HG02870 (cell line): Measurements from ENCODE around the gene MACROH2A1.

Experiments
- ATAC-seq: cut with Tn5 transposase; IDR thresholded peaks from one replicate; pipeline ENCODE4 v1.9.1; 2021; ENCODE audit warnings: mild to moderate bottlenecking, moderate library complexity; ENCODE audit not compliant: unreplicated experiment

Gene MACROH2A1

DNA sequence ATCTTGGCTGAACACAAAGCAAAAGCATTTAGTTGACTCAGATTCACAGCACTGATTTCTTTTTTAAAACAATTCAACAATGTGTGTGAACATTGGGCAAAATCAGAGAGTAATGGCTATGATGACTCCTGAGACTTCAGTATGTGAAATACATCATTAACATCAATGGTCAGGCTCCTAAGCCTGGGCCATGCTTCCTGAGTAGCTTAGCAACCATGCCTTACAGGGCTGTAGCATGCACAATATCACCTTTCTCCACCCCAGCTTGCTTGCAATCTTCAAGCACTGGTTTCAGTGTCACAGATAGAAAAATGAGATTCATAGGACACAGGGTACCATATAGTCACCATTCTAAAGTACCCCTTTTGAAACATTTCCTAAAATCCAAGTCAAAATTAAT lies 41.3 kb downstream of the MACROH2A1 start:
- no peak for ATAC-seq

DNA sequence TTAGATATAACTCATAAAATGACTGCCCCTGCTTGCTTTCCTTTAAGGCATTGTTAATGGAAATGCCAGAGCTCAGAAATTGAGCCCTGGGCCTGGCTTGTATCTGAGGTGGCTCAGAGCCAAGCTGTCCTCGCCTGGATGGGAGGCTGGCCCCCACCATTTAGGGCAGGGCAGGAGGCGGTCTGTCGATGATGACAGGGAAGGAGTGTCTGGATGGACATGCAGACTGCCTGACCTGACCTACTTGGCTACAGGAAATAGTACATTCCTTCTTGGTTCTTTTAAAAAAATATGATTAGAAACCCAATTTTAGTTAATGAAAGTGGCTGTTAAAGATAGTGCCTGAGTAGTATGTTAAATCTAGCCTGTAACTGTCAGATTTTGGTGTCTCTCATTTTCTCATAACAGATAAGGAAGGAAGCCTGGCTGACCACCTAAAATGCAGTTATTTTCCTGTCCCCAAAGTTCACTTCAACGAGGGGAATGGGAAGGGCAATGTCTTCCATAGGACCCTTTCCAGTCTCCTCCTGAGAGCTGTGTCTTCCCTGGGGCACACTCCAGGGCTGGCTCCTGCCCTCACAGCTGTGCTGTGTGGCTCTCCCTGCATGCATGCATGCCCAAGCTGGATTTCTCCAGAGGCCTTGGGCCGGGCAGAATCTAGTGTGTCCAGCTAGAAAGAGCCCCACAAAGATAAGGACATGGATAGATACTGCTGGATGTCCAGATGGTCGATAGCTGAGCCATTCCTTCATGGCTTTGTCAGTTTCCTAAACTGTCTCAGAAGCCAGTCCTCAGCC lies 42.3 kb downstream of the MACROH2A1 start:
- no peak for ATAC-seq

DNA sequence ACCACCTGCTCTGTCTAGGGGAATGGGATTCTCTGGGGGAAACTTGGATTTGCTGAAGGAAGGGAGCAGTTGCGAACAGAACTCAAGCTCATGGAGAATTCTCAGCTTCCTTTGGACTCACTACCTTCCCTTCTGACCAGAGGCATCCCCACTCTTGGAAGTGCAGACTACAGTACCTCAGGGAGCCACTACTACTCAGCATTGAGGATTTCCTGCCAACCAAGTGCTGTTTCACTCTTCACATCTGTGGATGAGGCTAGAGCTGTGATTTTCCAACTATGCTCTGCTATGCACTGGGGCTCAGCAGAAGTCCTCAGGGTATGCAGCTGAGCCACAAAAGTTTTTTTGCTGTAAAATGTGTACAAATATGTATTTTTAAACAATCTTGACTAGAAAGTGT lies 43.9 kb downstream of the MACROH2A1 start:
- no peak for ATAC-seq

DNA sequence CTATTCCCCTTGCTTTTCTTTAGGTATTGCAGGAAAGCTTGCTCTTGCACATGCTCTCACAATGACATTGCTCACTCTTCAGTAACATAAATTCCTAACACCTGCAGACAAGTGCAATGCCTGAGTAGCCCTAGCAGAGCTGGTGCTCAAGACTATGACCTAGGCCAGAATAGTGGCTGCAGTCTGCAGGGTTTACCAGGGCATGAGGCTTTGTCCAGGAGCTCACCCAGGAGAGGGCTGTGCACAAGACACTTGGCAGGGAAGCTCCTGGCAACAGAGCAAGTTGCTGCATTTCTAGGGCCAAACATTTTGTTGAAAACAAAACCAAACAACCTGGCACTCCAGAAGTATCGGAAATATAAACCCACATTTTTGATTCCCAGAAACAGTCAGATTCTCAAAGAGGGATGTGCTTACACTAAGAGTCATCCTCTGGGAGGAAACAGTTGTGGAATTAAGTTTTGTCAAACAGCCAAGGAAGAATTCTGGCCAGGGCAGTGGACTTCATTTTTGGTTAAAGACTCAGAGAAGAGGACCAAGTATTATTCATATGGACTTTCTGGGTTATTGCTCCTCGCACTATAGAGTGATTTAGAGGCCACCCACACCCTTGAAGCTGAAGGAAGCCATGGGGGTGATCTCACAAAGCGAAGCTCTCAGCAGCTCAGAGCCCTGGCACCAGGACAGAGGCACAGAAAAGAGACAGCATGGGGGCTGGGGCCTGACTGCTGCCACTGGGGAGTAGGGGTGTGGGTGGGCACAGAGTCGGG lies 44.9 kb downstream of the MACROH2A1 start:
- no peak for ATAC-seq

DNA sequence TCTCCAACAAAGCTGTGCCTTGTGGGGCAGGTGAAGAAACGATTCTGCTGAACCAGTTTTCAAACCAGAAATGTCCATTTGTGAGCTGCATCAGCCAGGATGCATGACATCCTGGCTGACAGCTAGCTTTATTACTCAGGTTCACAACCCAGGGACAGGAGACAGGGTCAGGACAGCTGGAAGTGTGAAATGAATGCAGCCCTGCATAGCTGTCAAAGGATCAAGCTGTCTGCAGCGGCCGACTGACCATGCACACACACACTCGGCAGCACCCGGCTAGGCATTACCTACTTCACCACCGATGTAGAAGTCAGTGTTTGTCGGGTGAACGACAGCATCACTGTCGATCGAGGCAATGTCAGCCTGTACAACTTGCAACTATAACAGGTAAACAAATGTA lies 48.5 kb downstream of the MACROH2A1 start:
- no peak for ATAC-seq

DNA sequence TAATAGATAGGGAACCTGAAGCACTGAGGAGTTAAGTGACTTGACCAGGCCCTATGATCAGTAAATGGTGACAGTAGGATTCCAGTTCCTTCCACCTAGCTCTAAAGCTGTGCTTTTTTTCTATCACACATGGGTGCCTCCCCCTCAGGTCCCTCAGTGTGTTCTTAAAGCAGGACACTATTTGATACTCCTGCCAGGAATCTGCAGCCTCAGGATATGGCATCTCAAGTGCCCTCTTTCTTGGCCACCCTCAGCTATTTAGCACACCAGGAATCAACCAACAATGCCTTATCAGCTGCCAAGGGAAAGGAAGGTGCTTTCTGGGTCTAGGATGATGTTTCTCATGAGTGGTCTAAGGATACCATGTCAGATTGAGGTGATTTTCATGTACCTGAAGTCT lies 49.1 kb downstream of the MACROH2A1 start:
- ATAC-seq, result no peak

DNA sequence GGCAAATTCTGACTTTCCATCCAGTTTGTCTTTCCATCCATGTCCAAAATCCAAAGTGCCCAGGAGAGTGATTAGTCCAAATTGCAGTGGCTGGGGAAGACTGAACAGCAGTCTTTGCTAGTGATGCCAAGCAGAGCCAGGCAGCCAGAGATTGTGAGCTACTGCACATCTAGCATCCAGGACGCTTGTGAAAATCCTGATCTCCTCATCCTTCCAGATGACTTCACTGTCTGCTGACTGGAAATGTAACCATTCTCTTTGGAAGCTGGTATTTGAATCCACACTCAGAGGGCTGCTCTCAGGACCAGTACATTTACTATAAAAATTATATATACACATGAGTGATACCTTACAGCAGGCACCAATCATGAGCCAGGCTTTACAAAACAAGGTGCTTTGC lies 49.6 kb downstream of the MACROH2A1 start:
- ATAC-seq, result no peak

DNA sequence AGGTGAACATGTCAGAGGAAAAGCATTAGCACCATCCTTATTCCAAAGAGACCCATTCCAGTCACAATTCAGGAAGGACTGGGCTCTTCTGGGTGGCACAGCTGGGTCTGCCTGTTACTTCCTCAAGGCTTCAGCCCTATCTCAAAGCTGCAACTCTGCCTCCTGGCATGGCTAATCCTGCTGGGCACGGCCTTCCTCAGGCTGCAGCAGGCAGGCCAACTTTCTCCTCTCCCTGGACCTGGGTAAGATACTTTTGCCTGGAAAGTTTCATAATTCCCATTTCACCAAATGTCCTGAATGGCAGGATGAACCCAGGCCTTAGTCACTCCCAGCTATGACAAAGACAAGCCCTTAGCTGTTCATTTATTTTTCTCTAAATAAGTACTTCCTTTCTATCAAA lies 50.1 kb downstream of the MACROH2A1 start:
- ATAC-seq, result no peak

DNA sequence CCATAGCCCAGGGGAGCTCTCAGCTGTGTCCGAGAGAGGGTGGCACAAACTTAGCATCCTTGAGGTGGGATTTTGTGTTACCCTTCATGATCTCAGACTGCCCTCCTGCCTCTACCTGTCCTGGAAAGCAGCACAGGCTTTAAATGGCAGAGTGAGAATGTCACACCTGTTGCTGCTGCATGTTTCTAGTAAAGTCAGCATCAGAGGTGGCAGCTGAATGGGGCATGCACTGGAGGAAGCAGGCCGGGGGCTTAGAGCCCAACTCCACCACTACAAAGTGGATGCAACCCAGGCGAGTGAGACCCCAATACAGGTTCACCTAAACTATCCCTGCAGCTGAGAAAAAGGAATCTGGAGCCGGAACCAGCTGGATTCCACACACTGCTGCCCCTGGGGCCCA lies 51.6 kb downstream of the MACROH2A1 start:
- no peak for ATAC-seq

DNA sequence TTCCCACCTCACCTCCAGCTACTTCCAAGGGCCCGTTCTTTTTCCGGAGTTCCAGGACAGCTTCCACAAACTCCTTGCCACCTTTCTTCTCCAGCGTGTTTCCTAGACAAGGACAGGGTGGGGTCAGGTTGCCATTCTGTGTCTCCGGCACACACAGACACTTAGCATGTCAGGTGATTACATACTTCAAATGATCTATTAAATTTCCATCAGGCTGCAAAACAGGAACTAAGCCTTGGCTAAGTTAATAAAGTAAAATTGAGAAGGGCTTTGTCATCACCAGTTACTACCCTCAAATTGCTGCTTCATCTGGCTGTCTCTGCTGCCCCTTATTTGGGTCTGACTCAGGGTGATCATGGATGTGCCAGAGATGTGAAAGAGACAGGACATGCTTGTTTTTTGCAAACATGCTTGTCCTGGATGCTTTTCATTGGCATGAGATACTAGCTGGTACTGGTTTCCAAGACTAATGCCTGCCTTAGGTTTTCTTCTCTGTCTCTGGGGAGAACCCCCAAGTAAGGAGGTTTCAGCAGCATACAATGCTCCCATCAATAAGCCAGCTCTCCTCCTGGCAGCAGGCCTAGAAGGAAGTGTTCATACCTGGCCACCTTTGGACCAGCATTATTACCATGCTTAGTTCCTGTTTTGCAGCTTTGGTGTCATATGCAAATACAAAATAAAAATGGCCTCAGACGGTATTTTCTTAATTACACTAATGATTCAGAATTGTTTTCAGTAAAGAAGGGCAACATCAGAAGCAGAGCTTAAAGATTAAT lies 52.9 kb downstream of the MACROH2A1 start:
- no peak for ATAC-seq

DNA sequence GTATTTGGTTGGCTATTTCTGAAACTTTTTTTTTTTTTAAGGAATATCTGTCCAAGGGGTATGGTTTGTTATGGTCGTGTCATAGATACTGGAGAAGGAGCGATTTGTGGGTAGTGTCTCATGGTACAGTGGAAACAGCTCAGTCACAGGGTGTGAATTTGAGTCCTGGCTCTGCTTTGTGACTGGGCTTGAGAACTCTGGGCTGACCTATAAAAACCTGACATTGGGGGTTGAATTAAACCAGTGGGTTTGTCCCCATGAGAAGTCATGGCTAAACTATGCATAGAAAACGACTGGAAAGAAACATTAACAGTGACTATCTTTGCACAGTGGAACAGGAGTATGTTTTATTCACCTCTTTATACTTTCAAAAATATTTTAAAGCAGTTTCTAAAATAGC lies 54.7 kb downstream of the MACROH2A1 start:
- ATAC-seq, result no peak

DNA sequence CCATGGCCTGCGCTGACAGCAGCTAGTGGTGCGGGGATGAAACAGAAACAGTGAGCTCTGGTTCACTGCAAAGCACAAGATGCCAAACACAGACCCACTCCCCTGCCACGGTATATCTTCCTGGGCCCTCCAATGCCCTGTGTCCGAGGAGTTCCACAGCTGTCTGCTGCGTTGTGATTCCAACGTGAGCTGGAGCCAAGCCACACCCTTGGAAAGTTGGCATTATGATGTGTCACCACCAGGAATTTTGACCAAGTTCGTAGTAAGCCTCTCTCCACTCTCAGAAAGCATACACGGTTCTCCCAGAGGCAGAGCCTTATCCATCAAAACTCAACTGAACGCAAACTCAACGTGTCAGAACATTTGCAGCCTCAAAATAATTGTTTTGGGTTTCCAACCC lies 55.6 kb downstream of the MACROH2A1 start:
- no peak for ATAC-seq

DNA sequence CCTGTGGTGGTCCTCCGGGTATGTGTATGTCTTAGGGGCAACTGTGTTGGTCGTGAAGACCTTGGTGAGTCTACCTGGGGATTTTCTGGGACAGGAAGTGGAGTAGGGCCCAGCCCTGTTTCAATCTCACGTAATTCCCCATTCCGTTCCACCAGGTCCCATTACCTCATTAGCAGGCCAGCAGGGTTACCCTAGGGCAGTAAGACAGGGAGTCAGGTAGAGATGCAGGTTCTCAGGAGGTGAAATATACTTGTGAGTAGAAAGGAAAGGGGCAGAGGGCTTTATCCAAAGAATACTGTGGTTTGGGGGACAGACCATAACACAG lies 56.5 kb downstream of the MACROH2A1 start:
- no peak for ATAC-seq

DNA sequence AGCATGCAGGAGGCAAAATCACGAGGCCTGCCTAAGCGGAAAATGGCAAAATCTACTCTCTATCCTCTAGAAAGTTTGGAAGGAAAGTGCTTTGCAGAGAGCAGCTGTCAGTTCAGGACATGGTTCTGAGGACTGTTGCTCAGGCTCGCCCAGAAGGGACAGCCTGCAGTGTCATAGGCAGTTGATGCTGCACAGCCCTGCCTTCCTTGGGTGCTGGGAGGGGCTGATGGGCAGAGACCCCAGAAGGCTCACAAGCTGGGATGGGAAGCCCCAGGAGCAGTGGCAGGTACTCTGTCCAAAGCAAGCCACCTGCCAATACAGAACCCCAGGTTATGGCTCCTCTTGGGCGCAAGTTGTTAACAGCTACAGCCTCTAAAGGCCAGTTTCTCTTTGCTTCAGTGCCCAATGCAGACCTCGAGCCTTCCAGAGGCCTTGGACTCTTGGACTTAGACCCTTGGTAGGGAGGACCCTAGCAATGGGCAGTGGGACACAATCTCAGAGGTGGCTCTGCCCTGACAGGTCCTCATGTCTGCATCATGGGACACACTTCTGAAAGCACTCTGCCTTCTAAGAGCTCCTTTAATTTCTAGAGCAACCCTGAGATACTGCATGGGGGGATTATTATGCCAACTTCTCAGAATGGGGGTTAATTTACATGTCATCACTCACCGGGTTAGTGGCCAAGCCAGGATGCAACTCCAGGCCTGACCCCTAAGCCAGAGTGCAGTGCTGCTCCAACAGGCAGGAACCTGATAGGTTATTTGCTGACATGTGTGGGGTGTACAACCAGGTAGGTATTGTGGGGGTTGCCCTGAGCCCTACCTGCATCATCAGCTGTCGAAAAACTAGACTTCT lies 57.1 kb downstream of the MACROH2A1 start:
- no peak for ATAC-seq

DNA sequence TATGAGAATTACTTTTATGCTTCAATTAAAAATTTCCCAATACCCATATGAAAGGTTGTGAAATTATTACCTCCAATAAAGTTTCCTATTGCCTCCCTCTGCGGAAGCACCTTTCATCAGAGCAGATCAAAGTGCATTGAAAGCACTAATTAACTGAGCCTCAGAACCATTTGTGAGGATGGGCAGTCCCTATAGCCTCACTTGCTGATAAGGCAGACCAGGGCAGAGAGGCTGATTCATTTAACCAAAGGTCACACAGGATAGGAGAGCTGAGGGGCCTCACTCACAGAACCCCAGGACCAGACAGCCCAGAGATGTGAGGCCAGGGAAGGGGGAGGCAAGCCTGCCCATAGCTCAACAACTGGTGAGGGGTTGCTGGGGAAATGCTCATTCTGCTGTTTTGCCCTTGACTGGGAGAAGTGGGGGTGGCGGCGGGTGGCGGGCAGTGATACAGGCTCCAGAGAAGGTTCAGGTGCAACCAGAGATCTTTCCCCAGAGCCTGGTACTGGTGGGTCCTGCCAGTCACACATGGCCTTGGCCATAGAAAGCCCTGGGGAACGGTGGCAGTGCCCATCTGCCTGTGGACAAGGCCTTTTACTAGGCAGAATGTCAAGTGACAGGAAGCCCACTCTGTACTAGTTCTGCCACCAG lies 57.9 kb downstream of the MACROH2A1 start:
- ATAC-seq, result no peak

DNA sequence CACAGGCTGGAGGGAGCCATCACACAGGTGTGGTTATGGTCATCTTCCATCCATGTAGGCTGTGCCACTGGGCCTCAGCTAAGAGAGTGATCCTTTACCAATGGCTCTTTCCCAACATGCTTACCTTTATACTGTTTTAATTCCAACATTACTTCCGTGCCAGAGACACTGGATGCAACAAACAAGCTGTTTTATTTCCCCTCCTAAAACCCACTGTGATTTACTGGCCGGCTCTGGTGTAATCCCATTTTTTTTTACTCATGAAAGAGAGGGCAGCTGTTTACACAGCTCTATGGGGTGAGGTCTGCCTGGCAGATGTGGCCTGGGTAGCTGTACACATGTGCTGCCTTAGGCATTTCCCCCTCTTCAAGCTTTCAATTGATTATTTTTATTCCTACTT lies 58.5 kb downstream of the MACROH2A1 start:
- no peak for ATAC-seq

DNA sequence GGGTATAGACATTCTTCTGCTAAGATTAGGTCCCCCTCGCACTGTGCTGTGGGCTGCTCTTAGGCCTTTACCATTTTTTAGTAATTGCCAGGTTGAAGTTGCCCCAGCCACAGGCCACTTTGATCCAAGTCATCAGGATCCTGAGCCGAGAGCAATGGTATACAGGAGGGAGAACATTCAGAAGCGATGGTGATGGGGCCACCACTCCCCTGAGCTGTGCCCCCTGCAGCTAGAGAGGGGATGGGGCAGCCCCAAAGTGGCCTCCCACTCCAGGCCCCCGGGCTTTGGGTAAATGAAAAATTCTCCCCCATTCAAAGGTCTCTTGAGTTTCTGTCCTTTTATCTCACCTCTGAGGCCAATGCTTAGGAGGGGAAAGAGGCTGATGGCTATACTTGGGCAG lies 59.4 kb downstream of the MACROH2A1 start:
- ATAC-seq, result no peak

DNA sequence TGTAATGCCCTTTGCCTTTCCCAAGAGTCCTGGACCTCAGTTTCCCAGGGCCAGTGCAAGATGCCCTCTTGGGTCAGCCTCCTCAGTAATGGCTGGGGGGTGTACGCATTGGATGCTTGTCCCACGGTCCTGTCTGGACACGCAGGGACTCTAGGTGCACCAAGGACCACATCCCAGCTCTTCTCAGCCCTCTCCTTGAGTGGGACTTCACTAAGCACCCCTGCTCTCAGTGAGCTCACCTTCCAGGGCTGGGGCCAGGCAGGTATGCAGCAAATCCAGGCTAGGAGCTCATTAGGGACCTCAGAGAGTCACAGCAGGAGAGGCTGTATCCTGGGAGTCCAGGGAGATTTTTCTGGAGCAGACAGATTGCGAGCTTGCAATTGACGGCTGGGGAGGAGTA lies 59.8 kb downstream of the MACROH2A1 start:
- ATAC-seq, result no peak

DNA sequence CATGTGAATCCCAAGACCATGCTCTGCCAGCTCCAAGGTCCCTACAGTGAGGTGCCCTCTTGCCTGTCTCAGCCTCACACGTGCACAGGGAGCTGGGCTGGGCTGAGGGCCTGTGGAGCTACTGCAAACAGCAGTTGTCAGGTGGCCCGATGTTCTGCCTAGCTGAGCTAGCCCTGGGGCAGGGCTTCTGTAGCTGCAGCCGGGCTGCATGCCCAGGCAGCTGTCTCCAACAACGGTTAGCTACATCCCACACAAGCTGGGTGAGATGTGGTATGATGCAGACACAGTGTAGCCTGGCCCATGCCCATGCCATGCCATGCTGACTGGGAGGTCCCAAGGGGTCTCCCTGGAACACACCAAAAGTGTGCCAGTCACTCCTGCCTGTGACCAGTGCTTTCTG lies 62.0 kb downstream of the MACROH2A1 start:
- no peak for ATAC-seq

DNA sequence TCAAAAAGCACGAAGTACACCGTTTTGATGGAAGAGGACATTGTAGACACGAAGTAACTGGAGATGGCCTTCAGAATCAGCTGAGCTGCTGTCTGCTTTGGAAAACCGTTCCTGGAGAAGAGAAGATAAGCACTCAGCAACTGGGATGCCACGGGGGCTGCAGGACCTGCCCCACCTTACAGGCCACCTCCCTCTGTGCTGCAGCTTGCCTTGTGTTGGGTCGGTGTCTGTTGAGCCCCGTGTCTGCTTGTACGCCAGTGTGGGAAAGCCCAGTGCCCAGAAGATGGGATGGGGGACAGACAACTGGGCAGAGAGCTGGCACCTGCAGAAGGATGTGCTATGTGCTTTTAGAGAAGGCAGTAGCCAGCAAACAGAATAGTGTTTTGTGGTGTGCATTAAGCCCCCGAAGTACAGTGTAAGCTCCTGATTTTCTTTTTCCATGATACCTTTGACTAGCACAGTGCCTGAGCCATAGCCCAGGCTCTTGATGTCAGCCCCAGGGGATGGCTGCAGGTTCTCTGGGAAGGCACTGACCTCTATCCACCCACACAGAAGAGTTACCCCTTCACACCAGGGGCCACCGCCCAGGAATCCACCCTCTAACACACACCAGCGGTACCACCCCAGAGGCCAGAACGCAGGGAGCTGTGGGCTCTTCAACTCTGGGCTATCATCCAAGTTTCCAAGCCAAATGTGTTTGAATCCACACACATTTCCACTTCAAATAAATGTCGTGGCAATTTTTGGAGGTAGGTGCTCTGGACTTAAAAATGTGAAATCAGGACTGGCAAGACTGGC lies 63.8 kb downstream of the MACROH2A1 start:
- no peak for ATAC-seq
